Endothelial cell of umbilical vein (primary cell): ENCODE measurements around the gene ZNF530. TPM values are rescaled to one million over a fixed set of nuclear protein-coding genes. Genes with fewer than 3 reads are reported as not detected.

Experiments used
- BruUV-seq: library from RNA; stranded (reverse); fragments of 400-500 nt; replicated peaks from 2 replicates; lab custom pipeline; 2021; lab: Mats Ljungman, UMichigan
- CTCF ChIA-PET: fragments of 300-600, 350-600 bp; sonication (Branson Sonifier 250); formaldehyde crosslinking; loops from one replicate; lab custom pipeline; 2021; ENCODE audit warnings: antibody characterized with exemption, inconsistent platforms; lab: Charles Lee
- POLR2A ChIA-PET: fragments of 300-600, 350-600 bp; sonication (Branson Sonifier 250); formaldehyde crosslinking; loops from one replicate; lab custom pipeline; 2021; ENCODE audit warnings: antibody characterized with exemption, inconsistent platforms; lab: Charles Lee
- DNase-seq: peaks from one replicate; pipeline ENCODE4 v3.0.0-alpha.2; 2011; ENCODE audit warnings: low read depth, low spot score
- FAIRE-seq: peaks from 2 replicates; lab custom pipeline; 2011; peaks lifted over from hg19 to GRCh38; lab: Jason Lieb, UNC
- H2AFZ ChIP-seq: 2 replicates; pipeline ENCODE4 v1.6.0; 2012; ENCODE audit warnings: low read depth, low read length, control low read depth, inconsistent platforms
- H3K27ac ChIP-seq: 2 replicates; pipeline ENCODE4 v1.5.1; 2011; ENCODE audit warnings: low read depth, mild to moderate bottlenecking, control low read depth, low read length, moderate library complexity; ENCODE audit not compliant: insufficient read depth
- H3K27me3 ChIP-seq, 2 experiments: 2 replicates each; pipeline versions ENCODE4 v1.6.0 to v1.6.1; 2011; ENCODE audit warnings: low read length in 2 of 2, mixed read lengths in 1 of 2; ENCODE audit not compliant: control insufficient read depth in 2 of 2, insufficient read depth in 2 of 2
- H3K36me3 ChIP-seq, 2 experiments: 2 replicates in 1 of 2; 3 replicates in 1 of 2; pipeline ENCODE4 v1.5.1; 2011; ENCODE audit warnings: low read length in 2 of 2, mild to moderate bottlenecking in 1 of 2, moderate library complexity in 1 of 2; ENCODE audit not compliant: control insufficient read depth in 2 of 2, insufficient read depth in 2 of 2; ENCODE audit errors: extremely low read depth in 1 of 2
- H3K4me1 ChIP-seq: 3 replicates; pipeline ENCODE4 v1.5.1; 2011; ENCODE audit warnings: mild to moderate bottlenecking, low read length; ENCODE audit not compliant: control insufficient read depth, insufficient read depth; ENCODE audit errors: extremely low read depth
- H3K4me2 ChIP-seq: 2 replicates; pipeline ENCODE4 v1.6.1; 2011; ENCODE audit warnings: low read length, control low read depth, mixed read lengths; ENCODE audit not compliant: insufficient read depth
- H3K4me3 ChIP-seq, 3 experiments: fragments of 200-600 bp in 1 of 3; sonication (generic), shearing (Covaris generic) in 1 of 3; replicated peaks in 1 of 3; 2 replicates each; pipeline ENCODE4 v1.5.1; 2011 to 2016; ENCODE audit warnings: control low read depth in 3 of 3, low read length in 3 of 3, mild to moderate bottlenecking in 2 of 3, inconsistent platforms in 1 of 3, low read depth in 1 of 3, moderate library complexity in 1 of 3; ENCODE audit not compliant: insufficient read depth in 1 of 3
- H3K79me2 ChIP-seq: 2 replicates; pipeline ENCODE4 v1.6.0; 2012; ENCODE audit warnings: low read length, inconsistent platforms; ENCODE audit not compliant: control insufficient read depth, insufficient read depth
- H3K9ac ChIP-seq: replicated peaks from 2 replicates; pipeline ENCODE3; 2011; ENCODE audit warnings: low read length, control low read depth; ENCODE audit not compliant: insufficient read depth; ENCODE audit errors: extremely low read depth
- H3K9me1 ChIP-seq: replicated peaks from 3 replicates; pipeline ENCODE4 v1.6.0; 2011; ENCODE audit warnings: mild to moderate bottlenecking, low read length; ENCODE audit not compliant: control insufficient read depth, insufficient read depth; ENCODE audit errors: extremely low read depth
- H3K9me3 ChIP-seq: replicated peaks from 2 replicates; pipeline ENCODE4 v1.5.1; 2012; ENCODE audit warnings: low read length, inconsistent platforms; ENCODE audit not compliant: control insufficient read depth, insufficient read depth
- H4K20me1 ChIP-seq: replicated peaks from 2 replicates; pipeline ENCODE3; 2011; ENCODE audit warnings: mild to moderate bottlenecking, low read length; ENCODE audit not compliant: control insufficient read depth, insufficient read depth; ENCODE audit errors: extremely low read depth
- CTCF ChIP-seq, 2 donors: IDR thresholded peaks; 1 replicate in 1 of 2; 2 replicates in 1 of 2; pipeline ENCODE4 v1.5.1; 2011; ENCODE audit warnings: low read length in 2 of 2, mild to moderate bottlenecking in 2 of 2, moderate library complexity in 2 of 2, control low read depth in 1 of 2, inconsistent platforms in 1 of 2, low read depth in 1 of 2; ENCODE audit not compliant: insufficient read depth in 1 of 2; ENCODE audit errors: extremely low read depth in 1 of 2
- FOS ChIP-seq: IDR thresholded peaks from 2 replicates; pipeline ENCODE4 v1.6.1; 2011; ENCODE audit warnings: mild to moderate bottlenecking, low read length, moderate library complexity, borderline replicate concordance; ENCODE audit not compliant: insufficient read depth
- GATA2 ChIP-seq: IDR thresholded peaks from 2 replicates; pipeline ENCODE4 v1.7.0; 2011; ENCODE audit warnings: low read depth, mild to moderate bottlenecking, moderate library complexity, mixed read lengths, low read length; ENCODE audit not compliant: insufficient read length, insufficient read depth
- JUN ChIP-seq: IDR thresholded peaks from 2 replicates; pipeline ENCODE4 v1.6.1; 2011; ENCODE audit warnings: borderline replicate concordance, low read depth; ENCODE audit not compliant: insufficient read length, insufficient read depth
- MAX ChIP-seq: IDR thresholded peaks from 2 replicates; pipeline ENCODE4 v1.6.1; 2011; ENCODE audit not compliant: insufficient read depth, insufficient read length
- MYC ChIP-seq: IDR thresholded peaks from one replicate; pipeline ENCODE4 v1.6.1; 2011; ENCODE audit warnings: mild to moderate bottlenecking, low read depth, low read length
- POLR2A ChIP-seq: IDR thresholded peaks from 2 replicates; pipeline ENCODE4 v1.6.1; 2012; ENCODE audit warnings: low read depth, mild to moderate bottlenecking, control low read depth, low read length
- dilution Hi-C: fragments of 300-500 bp; cut with MboI; formaldehyde crosslinking; loops from one replicate; pipeline ENCODE4 v1.15.0; 2019; ENCODE audit warnings: low sequenced_read_pairs; ENCODE audit not compliant: extremely low pct_ligation_motif_present
- intact Hi-C: fragments of 100-400 bp; cut with micrococcal nuclease; formaldehyde crosslinking; loops from one replicate; pipeline ENCODE4 v1.10.0; 2022
- polyA plus RNA-seq, 4 experiments: library from polyadenylated mRNA; depleted of rRNA in 3 of 4; stranded (reverse) in 3 of 4; unstranded in 1 of 4; fragments of >200 nt; gene quantifications; 2 replicates each; pipeline versions ENCODE4 v1.2.1 to v1.2.3, GENCODE V29; 2011 to 2012; ENCODE audit warnings: missing spikeins in 1 of 4
- total RNA-seq: library from RNA; stranded (reverse); gene quantifications from 2 replicates; pipeline ENCODE4 v1.2.3, GENCODE V29; 2021

Gene ZNF530
- total and polyA plus RNA-seq, 2 donors (not counting 3 experiments of a cell fraction or from before 2014, with no cell fraction given), result 1.5 to 4.0 TPM

GRCh38 chr19:57572415-57572947 is 27.2 kb upstream of the ZNF530 start:
- DNase-seq (no peak), FAIRE-seq (no peak)
- H3K79me2 ChIP-seq, result peaks cover under 1% of the 10 kb centered on the region
- H3K36me3 ChIP-seq, result peaks cover 13 to 29% of the 10 kb centered on the region in 2 experiments
- H3K27me3 ChIP-seq, result no peaks in the 10 kb centered on the region
- POLR2A ChIA-PET, result no interaction called here
- intact Hi-C loops (no loop called here), dilution Hi-C loops (no loop called here)
- peaks cover under 1% of the 10 kb centered on the region for H3K4me1 ChIP-seq
- H4K20me1 ChIP-seq, result no peaks in the 10 kb centered on the region
- H2AFZ ChIP-seq, result no peak overlapping the region
- BruUV-seq, result no TSS peak
- H3K9me3 ChIP-seq, result peaks cover 24% of the 10 kb centered on the region
- H3K27ac ChIP-seq, result no peak overlapping the region
- H3K9ac ChIP-seq, result no peak overlapping the region
- no peak for TF ChIP-seq GATA2
- TF ChIP-seq MAX, result no peak
- TF ChIP-seq POLR2A, result no peak
- no peak for TF ChIP-seq MYC
- no peak for TF ChIP-seq JUN
- no peak for TF ChIP-seq FOS
- no peak for TF ChIP-seq CTCF (IDR thresholded peaks at IDR 0.05; ENCODE audit: extremely low read depth in 1 of 2, insufficient read depth in 1 of 2, low read depth in 1 of 2, low read length in 2 of 2)
- H3K4me3 ChIP-seq, result no peak overlapping the region
- H3K4me2 ChIP-seq, result no peak overlapping the region
- CTCF ChIA-PET, result no interaction called here
- H3K9me1 ChIP-seq, result no peaks in the 10 kb centered on the region
